GM18867 (cell line): ENCODE results near the gene RDH16.
"Not testable (repeated sequence)": the region's sequence is repeated elsewhere in the genome, so short reads cannot be mapped to it uniquely, and the experiment has no call there.

Source experiments
- ATAC-seq: cut with Tn5 transposase; IDR thresholded peaks from one replicate; pipeline ENCODE4 v1.9.1; 2021; ENCODE audit warnings: mild to moderate bottlenecking, moderate library complexity; ENCODE audit not compliant: unreplicated experiment

RDH16 gene

DNA sequence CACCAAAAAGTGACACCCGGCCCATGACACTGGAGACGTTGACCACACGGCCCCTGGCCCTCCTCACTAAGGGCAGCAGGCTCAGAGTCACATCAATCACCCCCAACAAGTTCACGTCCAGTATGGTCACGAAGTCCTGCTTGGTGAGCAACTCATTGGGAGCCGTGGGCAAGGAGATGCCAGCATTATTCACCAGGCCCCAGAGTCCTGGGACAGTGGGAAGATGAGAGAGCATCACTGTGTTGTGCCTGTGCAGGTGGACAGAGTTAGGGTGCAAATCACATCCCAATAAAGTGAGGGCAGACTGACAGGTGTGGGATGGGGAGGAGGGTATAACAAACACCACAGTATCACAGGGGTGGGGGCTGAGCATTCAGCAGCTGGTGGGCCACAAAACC lies 2.5 kb downstream of the RDH16 start:
- ATAC-seq: no peak

DNA sequence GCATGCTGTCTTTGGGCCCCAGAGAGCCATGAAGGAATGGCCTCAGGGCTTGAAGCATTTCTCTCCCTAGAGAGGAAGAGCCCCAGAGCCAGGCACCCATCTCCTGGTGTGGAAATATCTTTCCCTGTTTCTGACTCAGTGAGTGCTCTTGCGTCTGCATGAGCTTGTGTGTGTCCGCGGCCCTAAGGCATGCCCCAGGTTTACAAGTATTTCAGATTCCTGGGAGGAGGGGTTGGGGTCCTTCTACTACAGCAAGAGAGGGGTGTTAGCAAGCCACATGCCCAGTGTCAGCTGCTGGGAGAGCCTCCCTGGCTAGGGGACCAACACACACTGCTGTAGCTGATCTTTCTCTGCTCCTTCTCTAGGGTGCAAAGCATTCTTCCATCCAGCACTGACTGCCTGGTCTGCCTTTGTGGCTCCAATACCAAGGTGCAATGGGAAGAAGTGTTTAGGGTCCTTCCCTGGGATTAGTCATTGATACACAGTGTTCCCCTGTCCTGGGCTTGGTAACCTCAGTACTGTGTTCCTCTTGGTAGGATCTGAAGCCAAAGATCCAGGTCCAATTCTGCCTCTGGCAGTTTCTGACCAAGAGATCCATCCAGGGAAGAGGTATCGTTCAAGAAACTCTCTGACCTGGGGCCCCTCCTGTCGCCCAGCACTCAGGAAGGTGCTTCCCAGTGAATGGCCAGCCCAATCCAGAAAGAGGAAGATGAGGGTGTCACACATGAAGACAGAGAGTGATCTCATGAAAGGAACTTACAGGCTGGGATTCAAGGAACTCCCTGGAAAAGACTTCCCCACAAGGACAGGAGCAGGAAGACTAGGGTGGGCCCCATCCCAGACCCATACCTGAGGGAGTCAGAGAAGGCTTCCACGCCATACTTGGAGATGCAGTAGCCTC lies 3.1 kb downstream of the RDH16 start:
- no peak for ATAC-seq

DNA sequence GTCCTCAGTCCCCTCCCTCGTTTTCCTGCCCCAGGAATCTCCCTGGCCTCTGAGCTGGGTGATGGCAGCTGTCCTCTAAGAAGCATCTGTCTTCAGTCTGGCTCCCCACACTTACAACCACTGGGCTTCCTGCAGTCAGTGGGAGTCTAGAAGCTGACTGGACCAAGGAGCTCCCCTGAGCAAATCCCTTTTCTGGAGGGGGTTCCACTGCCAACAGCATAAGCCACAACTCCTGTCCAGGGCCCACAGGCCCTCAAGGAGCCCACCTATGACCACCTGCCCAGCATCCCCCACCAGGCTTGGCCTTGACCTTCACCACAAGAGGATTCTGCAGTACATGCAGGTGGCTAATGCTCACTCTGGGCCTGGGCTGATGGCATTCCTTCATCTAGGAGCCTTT lies 4.1 kb downstream of the RDH16 start:
- ATAC-seq: no peak

DNA sequence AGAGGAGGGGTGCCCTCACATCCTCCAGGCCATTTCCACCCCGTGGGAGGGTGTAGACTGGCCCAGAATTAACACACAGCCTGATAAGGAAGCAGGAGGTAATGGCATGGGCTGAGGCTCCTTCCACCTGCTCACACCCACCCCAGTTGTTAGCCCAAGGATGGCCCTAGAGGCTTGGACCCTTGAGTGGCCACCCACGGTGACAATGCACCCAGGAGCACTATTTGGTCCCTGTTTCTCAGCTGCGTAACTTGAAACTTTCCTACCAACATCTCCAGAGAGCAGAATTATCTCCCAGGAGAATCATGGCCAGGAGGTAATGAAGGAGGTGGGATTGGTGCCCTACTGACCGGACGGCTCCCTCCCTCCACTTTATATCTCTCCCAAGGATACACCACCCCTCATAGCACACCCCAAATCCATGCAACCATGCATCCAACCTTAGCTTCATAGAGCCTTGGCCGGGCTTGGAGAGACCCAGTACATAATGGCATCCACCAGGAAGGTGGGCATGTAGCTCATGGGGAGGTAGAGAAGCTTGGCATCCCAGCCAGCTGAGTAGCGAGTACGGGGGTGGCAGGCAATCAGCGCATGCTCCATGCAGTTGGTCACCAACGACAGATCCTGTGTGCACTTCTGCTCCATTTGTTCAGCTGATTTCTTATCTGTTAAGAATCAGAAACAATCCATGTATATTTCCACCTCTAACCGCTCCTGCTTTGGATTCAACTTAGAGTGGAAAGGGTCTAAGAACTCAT lies 5.6 kb downstream of the RDH16 start:
- ATAC-seq: no peak

DNA sequence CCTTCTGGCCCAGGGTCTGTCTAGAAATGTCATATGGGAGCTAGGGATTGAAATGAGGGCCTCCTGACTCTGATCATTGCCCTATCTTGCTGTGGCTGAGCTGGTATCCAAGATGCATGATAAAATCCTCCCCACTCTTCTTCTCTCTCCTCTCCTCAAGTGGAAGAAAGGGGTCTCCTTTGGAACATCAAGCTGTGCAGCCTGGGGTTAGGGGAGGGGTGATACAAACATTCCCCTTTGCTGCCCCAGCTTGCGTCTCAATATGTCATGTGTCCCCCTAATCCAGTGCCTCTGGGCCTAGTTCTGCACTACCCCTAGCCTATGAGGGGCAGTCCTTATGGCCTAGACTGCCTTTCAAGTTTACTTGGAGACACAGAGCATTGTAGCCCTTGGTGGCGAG lies 8.5 kb downstream of the RDH16 start:
- no peak for ATAC-seq

DNA sequence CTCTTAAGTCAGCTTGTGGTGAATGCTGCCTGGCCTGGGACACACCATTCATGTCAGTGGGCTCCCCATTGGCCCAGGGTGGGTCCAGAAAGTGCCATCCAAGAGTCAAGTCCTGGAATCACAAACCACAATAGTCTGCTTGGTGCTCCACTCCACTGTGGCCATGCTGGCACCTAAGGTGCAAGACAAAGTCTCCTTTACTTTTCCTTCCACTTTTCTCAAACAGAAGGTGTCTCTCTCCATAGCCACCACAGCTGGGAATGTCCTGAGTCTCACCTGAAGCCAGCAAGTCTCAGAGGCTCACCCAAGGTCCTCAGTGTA lies 9.0 kb downstream of the RDH16 start:
- ATAC-seq: no peak

DNA sequence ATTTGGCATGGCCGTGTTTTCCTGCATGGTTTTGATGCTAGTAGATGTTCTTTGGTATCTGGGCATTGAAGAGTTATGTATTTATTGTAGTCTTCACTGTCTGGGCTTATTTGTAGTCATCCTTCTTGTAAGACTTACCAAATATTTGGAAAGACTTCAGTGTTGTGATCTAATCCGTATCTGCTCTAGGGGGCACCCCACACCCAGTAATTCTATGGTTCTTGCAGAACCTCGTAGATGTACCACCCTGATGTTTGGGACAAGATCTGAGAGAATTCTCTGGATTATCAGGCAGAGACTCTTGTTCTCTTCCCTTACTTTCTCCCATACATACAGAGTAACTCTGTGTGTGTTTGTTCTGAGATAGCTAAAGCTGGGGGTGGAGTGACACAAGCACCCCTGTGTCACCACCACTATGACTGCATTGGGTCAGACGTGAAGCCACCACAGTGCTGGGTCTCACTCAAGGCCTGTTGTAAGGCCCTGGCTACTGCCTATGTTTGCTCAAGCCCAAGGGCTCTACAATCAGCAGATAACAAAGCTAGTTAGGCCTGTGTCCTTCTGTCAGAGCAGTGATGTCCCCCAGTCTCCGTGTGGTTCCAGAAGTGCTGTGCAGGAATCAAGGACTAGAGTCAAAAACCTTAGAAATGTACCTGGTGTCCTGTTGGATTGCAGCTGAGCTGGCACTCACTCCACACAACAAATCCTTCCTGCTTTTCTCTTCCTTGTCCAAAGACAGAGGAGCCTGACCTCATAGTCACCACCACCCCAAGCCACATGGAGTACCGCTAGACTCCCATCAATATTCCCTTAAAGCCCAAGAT lies 9.6 kb downstream of the RDH16 start:
- ATAC-seq: no peak

DNA sequence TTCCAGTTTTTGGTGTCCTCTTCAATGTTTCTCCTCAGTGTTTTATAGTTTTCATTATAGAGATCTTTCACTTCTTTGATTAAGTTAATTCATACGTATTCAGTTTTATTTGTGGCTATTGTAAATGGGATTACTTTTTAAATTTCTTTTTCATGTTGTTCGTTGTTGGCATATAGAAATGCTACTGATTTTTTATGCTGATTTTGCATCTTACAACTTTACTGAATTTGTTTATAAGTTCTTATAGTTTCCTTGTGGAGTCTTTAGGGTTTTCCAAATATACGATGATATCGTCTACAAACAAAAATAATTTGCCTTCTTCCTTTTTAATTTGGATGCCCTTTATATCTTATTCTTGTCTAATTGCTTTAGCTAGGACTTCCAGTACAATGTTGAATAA lies 13.5 kb downstream of the RDH16 start:
- no peak for ATAC-seq

DNA sequence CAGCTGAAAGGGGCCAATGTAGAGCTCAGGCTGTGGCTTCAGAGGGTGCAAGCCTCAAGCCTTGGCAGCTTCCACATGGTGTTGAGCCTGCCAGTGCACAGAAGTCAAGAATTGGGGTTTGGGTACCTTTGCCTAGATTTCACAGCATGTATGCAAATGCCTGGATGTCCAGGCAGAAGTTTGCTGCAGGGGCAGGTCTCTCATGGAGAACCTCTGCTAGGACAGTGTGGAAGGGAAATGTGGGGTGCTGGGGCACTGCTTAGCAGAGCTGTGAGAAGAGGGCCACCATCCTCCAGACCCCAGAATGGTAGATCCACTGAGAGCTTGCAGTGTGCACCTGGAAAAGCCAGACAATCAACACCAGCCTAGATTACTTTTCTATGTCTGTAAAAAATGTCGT lies 14.0 kb downstream of the RDH16 start:
- ATAC-seq: not testable (repeated sequence)

DNA sequence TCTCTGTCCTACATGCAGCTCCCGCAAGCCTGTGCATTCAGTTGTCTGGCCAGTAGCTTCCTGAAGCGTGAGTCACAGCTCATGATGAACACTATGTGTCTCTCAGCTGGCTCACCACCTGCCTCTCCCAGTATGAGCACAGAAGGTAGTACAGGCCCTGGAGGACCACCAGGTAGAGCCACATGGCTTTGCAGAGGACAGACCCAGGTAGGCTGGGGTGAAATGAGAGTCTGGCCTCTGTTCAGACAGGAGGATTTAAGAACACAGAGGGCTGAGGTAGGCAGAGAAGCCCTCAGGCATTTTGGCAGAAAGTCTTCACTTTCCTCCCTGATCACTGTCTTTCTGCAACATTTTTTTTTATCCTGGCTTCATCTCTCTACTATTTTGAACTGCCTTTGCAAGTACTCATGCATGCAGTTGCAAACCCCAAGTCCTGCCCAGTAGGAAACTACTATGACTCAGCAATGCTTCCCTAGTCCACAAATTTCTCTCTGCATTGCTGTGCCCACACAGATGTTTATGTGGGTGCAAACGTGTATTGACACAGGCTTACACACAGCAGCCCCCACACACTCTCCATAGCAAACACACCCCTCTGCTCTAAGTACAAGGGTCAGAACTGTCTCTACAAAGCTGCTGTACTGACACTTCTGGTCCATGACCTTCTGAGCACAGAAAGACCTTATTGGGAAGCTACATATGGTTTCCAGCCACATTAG lies 15.9 kb downstream of the RDH16 start:
- ATAC-seq: peak; percentile 71

DNA sequence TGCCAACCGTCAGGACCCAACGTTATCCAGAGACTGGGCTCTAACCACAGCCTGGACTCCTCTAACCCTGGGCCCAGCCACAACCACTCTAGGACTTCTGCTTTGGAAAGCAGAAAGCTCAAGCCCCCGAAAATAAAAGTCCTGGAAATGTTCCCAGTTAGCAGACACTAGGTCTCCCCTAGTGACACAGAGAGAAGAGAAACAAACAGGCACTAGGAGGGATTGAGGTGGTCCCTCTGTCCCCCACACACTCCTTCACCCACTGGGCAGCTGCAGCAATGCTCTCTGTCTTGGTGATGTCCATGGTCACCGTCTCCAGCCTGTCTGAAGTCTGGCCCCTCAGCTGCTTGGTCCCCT lies 16.5 kb downstream of the RDH16 start:
- not testable (repeated sequence) for ATAC-seq

DNA sequence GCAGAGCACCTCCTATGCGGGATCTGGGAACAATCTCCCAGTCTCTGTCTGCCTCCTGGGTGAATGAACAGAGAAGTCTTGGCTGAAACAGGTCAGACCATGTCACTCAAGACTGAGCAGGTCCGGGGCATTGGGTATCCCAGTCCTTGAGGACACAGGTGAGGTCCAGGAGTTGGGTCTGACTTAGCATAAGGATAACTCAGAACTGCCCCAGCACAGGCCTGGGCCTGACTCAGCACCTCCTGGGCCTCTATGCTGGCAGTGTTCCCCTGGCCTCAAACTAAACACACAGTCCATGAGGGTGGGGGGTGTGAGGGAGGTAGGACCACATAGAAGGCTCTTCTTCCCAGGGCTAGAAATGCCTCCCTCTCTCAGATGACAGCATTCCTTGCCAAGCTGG lies 21.7 kb downstream of the RDH16 start:
- ATAC-seq: no peak

DNA sequence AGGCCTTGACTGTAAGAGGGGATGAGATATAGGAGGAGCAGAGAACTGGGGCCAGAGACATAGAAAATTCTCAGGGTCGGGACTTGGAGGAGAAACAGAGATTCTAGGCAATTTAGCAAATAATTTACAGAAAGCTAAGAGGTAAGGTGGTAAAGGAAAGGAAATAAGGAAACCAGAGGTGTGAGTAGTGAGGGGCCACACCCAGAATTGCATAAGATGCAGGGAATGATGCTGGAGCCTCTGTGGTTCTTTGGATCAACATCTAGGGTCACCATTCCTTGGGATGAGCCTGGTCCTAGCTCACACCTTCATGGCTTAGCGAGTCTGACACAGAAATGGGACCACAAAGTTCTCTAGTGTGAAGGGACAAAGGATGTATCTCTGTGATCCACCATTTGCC lies 22.3 kb downstream of the RDH16 start:
- ATAC-seq: no peak

DNA sequence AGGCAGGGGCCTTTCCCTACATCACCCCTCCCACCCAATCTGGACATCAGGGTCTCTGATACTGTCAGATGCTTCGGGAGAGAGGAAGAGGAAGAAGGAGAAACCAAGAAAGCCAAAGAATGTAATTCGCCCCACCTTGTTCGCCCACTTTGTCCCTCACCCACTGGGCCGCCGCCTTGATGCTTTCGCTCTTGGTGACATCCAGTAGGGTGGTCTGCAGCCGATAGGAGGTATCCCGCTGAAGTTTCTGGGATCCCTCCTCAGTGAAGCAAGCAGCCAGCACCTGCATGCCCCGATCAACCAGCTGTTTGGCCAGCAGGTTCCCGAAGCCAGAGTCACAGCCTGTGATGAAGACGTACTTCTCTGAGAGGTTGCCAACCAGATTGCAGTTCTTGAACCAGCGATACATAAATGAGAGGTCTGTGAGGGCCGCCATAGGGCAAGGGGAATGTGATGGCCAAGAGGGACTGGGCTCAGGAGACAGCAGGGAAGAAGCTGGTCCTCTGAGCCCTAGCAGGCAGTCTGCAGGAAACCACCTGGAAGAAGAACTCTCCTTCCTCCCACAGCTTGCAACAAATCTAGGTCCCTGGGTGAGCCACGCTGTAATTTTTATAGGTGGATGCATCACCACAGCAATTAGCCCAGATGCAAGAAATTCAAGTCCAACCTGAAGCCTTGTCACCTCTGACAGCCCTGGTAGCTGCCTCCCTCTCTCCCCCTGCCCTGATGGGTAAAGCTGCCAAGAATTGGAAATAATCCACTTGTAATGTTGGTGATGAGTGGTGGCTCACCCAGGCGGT lies 23.4 kb downstream of the RDH16 start, which contains the start of gene SDR9C7:
TSS of gene SDR9C7 (minus strand) at position 583 of the 800 bp plus-strand sequence. CDS start at position 436, 147 bp downstream.
- no peak for ATAC-seq

DNA sequence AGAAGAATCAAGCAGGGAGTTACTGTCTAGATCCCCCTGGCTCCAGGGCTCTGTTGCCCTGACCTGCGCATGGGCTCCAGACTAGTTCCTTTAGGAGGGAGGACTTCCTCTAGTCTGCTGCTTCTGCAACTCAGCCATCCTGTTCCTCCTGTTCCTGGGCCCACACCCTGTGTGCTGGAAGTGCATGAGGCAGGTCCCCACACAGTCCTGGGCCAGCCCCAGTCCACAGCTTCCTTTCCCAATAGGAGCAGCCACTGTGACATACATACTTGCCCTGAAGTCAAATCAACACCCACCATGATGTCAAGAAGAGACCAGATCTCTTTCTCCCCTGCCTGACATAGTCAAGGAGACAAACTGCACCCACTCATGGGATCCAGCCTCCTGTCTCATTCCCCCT lies 24.5 kb downstream of the RDH16 start:
- ATAC-seq: no peak

DNA sequence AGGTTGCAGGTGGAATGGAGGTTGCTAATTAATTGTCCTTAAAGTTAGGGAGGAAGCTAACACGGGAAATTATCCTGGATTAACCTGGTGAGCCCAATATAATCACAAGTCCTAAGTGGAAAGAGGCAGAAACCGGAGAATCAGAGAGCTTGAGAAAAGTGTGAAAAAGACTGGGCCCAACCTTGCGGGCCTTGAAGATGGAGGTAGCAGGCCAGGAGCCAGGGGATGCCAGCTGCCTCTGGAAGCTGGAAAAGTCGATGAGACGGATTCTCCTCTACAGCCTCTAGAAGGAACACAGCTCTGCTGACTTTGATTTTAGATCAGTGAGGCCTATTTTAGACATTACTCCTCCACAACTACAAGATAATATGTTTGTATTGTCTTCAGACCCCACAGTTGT lies 25.3 kb downstream of the RDH16 start:
- ATAC-seq: no peak

DNA sequence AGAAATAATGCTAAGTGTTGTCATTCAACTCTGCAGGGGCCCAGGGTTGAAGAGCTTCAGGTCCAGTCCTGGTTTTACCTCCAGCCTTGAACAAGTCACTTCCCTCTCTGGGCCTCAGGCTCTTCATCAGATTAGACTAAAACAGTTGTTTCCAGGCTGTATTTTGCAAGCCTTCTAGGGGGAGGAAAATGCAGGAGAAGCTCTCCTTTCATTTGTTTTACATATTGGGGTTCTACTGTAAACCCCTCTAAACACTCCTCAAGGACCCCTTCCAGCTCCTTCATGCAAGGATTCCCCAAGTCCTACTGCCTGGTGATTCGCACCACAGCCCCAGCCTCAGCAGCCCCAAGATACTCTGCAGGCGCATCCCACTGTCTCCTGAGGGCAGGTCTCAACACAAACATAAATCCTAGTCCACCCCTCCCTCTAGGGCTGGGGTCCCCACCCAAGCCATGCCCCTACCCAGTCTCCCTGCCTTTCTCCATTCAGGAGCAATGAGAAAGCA lies 25.9 kb downstream of the RDH16 start:
- ATAC-seq: no peak

DNA sequence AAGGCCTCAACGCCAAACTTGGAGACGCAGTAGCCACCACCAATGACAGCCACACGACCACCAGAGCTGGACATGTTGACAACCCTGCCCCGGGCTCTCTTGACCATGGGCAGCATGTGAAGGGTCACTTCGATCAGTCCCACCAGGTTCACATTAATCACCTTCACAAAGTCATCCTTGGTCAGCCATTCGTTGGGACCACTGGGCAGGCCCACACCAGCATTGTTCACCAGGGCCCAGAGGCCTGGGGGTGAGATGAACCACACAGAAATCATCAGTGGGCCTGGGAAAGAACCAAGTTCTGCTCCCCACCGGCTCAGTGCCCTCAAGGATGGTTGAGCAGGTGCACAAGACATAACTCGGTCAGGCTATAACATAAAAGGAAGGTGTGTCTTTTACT lies 27.2 kb downstream of the RDH16 start:
- no peak for ATAC-seq

DNA sequence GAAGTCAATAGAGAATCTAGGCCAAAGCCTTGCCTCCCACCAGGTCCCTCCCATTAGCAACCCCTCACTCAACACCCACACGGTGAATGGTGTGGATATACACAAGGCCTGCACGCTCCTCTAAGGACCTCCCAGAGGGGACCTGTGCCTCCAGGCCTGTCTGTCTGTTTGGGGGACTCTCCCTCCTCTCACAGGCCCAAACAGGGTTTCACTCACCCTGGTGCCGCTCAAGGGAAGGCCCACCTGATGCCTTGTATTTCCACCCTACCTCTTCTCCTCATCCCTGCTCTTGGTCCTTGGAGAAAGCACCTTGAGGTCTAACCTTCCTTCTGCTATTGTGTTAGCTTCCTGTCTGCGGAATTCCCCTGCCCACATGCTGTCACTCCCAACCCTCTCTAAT lies 27.6 kb downstream of the RDH16 start:
- no peak for ATAC-seq

DNA sequence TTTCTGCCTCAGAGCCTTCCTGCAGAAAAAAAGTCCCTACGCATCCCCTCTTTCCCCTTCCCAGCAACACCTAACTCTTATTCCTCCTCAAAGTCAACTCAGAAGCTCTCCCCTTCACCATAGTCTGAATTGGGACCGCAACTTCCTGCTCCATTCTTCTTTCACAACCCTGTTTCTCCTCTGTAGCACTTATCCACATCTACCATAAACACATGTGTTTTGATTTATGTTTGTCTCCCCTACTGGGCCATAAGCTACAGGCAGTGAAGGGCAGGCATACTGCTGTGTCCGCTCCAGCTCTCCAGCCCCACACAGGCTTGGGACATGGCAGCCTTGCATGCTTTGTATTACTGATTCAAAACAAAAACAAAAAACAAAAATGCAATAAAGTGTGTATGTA lies 29.1 kb downstream of the RDH16 start:
- ATAC-seq: no peak
